DLD1 (cell line): ENCODE results near the gene IFNGR1.

Experiments used
- in situ Hi-C: cut with HindIII; loops from 2 replicates; pipeline ENCODE4 v1.10.0; 2017; ENCODE audit warnings: low sequenced_read_pairs

IFNGR1 gene

GRCh38 chr6:137177611-137178010, 41.6 kb downstream of the IFNGR1 start:
- in situ Hi-C loops = no loop called here

- in situ Hi-C loops = no loop called here
Observed at GRCh38 chr6:137176729-137177128, 42.5 kb downstream of the IFNGR1 start.

- in situ Hi-C loops = no loop called here
Observed at GRCh38 chr6:137175868-137176245, 43.3 kb downstream of the IFNGR1 start.

- in situ Hi-C loops = no loop called here
Observed at GRCh38 chr6:137175157-137175867, 43.9 kb downstream of the IFNGR1 start.

- in situ Hi-C loops = no loop called here
Observed at GRCh38 chr6:137173501-137173900, 45.7 kb downstream of the IFNGR1 start, which contains the start of gene IL22RA2. IL22RA2 (minus strand) TSS chr6:137173644; CDS start chr6:137161749, 11,895 bp downstream.

- in situ Hi-C loops = no loop called here
Observed at GRCh38 chr6:137172734-137173431, 46.3 kb downstream of the IFNGR1 start.

- in situ Hi-C loops = no loop called here
Observed at GRCh38 chr6:137171824-137172733, 47.1 kb downstream of the IFNGR1 start.

GRCh38 chr6:137171053-137171374, 48.2 kb downstream of the IFNGR1 start:
- in situ Hi-C loops = no loop called here

GRCh38 chr6:137170266-137171052, 48.7 kb downstream of the IFNGR1 start:
- in situ Hi-C loops = no loop called here

GRCh38 chr6:137167702-137168377, 51.3 kb downstream of the IFNGR1 start:
- in situ Hi-C loops = no loop called here

- in situ Hi-C loops = no loop called here
Observed at GRCh38 chr6:137166247-137167098, 52.7 kb downstream of the IFNGR1 start.

GRCh38 chr6:137165375-137166246, 53.6 kb downstream of the IFNGR1 start:
- in situ Hi-C loops = no loop called here

GRCh38 chr6:137163732-137164318, 55.4 kb downstream of the IFNGR1 start:
- in situ Hi-C loops = no loop called here

GRCh38 chr6:137162692-137163306, 56.4 kb downstream of the IFNGR1 start:
- in situ Hi-C loops = no loop called here

- in situ Hi-C loops = no loop called here
Observed at GRCh38 chr6:137161949-137162348, 57.2 kb downstream of the IFNGR1 start.

- in situ Hi-C loops = no loop called here
Observed at GRCh38 chr6:137160763-137161162, 58.4 kb downstream of the IFNGR1 start.

GRCh38 chr6:137159912-137160311, 59.3 kb downstream of the IFNGR1 start:
- in situ Hi-C loops = no loop called here
